Measurements from ENCODE around the gene ANKRD55.

- no peak for TF ChIP-seq POLR2A (IDR thresholded peaks at IDR 0.05)
- TF ChIP-seq CTCF (IDR thresholded peaks at IDR 0.05): no peak
Observed at GRCh38 chr5:56169281-56169680, 63.8 kb downstream of the ANKRD55 start.
